ENCODE measurements around the gene ZEB2.

- TF ChIP-seq CTCF (IDR thresholded peaks at IDR 0.05) (no peak), POLR2A (IDR thresholded peaks at IDR 0.05) (no peak)
Observed at GRCh38 chr2:144544053-144544452, 24.1 kb upstream of the ZEB2 start.

All from sigmoid colon (tissue), 3 donors.